Astrocyte (in vitro differentiated cells and primary cell): Measurements from ENCODE around the gene SEPTIN1.

Experiments
- CTCF ChIP-seq: IDR thresholded peaks from 2 replicates; pipeline ENCODE4 v1.5.1; 2011; ENCODE audit warnings: low read depth, mild to moderate bottlenecking, inconsistent platforms, low read length, moderate library complexity; ENCODE audit not compliant: insufficient read depth
- EZH2 ChIP-seq: IDR thresholded peaks from 2 replicates; pipeline ENCODE4 v1.6.1; 2012; ENCODE audit warnings: mild to moderate bottlenecking, low read length, inconsistent platforms; ENCODE audit not compliant: insufficient read depth

- TF ChIP-seq EZH2 (no peak), CTCF (no peak)
Observed at GRCh38 chr16:30418350-30419181, 36.2 kb upstream of the SEPTIN1 start.
